GM12875 (cell line): ENCODE data around the gene ADAMTS8.

Experiments
- H3K4me3 ChIP-seq: one replicate; pipeline ENCODE4 v1.5.1; 2011; ENCODE audit warnings: low read depth, low read length, control low read depth
- TF ChIP-seq, protein P1 (sequence below): IDR thresholded peaks from 2 replicates; pipeline ENCODE4 v1.5.1; 2011; ENCODE audit warnings: low read depth, mild to moderate bottlenecking, control low read depth, inconsistent platforms, low read length, moderate library complexity, borderline replicate concordance; ENCODE audit not compliant: insufficient read depth

The ADAMTS8 gene

DNA sequence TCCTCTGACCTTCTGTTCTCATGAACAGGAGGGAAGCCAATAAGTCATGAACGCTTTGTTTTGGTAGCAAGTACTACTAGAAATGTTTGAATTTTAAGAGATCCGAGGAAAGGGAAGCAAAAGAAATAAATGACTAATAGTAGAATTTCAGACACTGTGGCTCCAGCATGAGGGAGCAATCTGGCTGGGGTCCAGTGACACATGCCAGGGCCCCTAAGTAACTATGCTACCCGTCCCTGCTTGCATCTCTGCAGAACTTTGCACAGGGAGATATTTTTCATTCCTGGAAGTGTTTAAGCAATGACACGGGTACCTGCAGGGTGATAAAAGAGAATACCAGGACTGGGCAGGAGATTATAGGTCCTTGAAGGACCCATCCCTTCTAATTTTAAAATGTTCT lies 7.3 kb upstream of the ADAMTS8 start:
- TF ChIP-seq, protein P1, sequence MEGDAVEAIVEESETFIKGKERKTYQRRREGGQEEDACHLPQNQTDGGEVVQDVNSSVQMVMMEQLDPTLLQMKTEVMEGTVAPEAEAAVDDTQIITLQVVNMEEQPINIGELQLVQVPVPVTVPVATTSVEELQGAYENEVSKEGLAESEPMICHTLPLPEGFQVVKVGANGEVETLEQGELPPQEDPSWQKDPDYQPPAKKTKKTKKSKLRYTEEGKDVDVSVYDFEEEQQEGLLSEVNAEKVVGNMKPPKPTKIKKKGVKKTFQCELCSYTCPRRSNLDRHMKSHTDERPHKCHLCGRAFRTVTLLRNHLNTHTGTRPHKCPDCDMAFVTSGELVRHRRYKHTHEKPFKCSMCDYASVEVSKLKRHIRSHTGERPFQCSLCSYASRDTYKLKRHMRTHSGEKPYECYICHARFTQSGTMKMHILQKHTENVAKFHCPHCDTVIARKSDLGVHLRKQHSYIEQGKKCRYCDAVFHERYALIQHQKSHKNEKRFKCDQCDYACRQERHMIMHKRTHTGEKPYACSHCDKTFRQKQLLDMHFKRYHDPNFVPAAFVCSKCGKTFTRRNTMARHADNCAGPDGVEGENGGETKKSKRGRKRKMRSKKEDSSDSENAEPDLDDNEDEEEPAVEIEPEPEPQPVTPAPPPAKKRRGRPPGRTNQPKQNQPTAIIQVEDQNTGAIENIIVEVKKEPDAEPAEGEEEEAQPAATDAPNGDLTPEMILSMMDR = no peak

DNA sequence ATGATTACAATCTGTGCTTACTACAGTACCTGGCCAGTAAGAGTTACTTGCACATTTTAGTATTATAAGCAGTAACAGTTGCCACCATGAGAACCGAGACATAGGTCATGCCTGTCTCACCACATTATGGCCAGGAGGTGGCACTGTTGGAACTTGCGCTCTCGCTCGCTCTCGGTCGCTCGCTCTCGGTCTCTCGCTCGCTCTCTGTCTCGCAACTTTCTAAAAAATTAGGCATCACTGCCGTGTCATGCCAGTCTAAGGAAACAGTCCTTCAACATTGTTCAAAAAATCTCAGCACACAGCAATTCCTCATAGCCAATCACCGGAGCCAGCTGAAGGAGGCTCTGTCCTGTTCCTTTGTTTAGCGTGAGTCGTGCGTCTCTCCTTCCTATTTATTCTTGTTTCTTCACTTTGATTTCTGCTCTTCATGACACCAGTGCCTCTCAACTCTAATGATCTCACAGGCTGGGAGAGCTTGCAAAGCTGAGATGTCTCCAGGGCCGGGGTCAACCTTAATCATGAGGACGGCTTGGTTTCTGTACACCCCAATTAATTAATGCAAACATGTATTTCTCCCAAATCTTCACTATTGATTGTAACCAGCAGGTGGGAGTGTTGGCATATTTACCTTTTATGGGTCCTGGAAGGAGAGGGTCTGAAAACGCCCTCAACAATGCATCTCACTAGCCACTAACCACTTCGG lies 6.3 kb upstream of the ADAMTS8 start:
- TF ChIP-seq, protein P1 = peak; percentile 78
- peak overlapping the region; percentile 36 for H3K4me3 ChIP-seq

More for the DNA sequence above, 7.3 kb upstream of the ADAMTS8 start:
- H3K4me3 ChIP-seq = no peak overlapping the region

DNA sequence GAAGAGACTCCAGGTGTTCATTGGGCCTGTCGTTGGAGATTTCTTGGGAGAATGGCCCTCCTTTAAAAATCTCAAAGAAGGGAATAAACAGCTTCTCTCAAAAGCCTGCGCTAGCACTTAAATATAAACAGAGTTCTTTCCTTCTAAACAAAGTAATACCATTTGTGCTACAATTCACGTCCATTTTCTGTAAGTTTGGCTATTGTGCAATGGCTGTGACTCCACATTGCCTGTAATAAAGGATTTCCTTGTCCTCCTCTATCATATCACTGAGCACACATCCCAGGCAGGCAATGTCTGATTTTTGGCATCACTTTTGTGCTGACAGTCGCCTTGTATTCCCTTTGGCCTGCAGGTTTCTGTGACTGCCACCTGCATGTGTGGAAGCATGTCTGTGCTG lies 4.9 kb upstream of the ADAMTS8 start:
- no peak overlapping the region for H3K4me3 ChIP-seq

DNA sequence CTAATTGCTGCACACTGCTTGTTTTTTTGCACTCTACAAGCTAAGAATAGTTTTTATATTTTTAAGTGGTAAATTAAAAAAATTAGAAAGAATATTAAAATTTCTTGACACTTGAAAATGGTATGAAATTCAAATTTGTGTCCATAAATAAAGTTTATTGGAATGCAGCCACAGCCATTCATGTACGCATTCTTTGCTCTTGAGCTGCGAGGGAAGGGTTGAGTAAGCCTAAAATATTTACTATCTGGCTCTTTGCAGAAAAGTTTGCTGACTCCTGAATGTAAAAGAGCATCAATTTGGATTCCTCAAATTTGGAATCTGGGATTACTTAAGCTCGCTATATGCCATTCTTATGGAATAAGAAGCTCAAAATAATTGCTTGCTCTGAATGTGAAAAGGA lies 3.4 kb upstream of the ADAMTS8 start:
- TF ChIP-seq, protein P1 = no peak
- H3K4me3 ChIP-seq = no peak overlapping the region

More for the DNA sequence above, 4.9 kb upstream of the ADAMTS8 start:
- TF ChIP-seq, protein P1 = no peak

DNA sequence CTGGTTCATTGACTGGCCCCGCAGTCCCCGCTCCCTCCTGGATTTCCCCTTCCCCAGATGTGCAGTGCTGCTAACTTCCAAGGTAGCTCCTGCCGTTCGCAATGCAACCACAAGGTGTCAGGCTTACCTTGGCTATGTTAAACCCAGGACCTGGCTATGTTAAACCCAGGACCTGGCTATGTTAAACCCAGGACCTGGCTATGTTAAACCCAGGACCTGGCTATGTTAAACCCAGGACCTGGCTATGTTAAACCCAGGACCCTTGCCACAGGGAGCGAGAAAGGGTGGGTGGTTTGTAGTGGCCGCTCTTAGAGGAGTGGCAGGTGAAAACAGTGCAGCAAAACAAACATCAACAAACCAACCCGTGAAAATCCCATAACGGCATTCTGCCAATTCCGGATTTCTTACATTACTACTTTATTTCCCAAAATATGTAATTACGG lies 2.9 kb upstream of the ADAMTS8 start:
- TF ChIP-seq, protein P1 = peak; percentile 77
- no peak overlapping the region for H3K4me3 ChIP-seq

DNA sequence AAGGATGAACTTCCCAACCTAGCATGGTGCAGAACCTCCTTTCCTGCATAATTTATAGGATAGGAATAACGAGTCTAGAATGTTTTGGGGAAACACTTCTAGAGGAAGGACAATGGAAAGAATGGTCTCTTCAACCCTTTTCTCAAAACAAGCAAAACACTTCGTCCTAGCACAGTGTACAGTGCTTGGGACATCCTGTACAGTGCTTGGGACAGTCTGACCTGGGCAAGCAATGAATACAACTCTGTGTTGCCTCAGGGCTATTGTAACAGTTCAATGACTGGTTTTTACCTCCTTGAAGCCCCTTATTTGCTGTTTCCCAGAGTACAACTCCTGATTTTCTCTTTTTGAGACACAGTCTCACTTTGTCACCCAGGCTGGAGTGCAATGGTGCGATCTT lies 1.6 kb upstream of the ADAMTS8 start:
- TF ChIP-seq, protein P1 = no peak
- H3K4me3 ChIP-seq = no peak overlapping the region

DNA sequence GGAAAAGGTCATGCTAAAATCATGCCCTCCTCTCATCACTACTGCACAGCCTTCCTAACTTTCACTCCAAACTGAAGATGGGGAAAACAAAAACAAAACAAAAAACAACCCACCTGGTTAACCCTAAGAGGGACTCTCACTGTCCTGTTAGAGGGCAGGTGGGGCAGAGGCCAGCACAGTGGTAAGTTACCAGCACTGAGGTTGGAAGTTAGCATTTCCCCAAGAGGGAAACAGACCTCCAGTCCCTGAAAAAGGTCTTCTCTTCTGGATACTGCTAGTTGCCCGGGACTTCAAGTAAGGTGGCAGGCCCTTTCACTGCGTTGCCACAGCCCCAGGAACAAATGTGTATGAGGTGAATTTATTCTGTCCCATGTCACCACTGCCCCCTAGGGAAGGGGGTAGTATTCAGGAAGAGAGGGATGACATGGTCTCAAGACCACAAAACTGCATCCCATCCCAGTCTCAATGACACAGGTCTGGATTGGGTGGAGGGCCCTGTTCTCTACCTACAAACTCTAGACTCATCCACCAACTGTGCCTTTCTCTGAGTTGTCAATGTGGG lies 792 bp upstream of the ADAMTS8 start:
- TF ChIP-seq, protein P1 = no peak
- H3K4me3 ChIP-seq = no peak overlapping the region
